ENCODE measurements around the gene GCKR.

GCKR gene, protein sequence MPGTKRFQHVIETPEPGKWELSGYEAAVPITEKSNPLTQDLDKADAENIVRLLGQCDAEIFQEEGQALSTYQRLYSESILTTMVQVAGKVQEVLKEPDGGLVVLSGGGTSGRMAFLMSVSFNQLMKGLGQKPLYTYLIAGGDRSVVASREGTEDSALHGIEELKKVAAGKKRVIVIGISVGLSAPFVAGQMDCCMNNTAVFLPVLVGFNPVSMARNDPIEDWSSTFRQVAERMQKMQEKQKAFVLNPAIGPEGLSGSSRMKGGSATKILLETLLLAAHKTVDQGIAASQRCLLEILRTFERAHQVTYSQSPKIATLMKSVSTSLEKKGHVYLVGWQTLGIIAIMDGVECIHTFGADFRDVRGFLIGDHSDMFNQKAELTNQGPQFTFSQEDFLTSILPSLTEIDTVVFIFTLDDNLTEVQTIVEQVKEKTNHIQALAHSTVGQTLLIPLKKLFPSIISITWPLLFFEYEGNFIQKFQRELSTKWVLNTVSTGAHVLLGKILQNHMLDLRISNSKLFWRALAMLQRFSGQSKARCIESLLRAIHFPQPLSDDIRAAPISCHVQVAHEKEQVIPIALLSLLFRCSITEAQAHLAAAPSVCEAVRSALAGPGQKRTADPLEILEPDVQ
- 0 to 0.15 (median 0.08) reads per million in 4 donors for total RNA-seq

DNA sequence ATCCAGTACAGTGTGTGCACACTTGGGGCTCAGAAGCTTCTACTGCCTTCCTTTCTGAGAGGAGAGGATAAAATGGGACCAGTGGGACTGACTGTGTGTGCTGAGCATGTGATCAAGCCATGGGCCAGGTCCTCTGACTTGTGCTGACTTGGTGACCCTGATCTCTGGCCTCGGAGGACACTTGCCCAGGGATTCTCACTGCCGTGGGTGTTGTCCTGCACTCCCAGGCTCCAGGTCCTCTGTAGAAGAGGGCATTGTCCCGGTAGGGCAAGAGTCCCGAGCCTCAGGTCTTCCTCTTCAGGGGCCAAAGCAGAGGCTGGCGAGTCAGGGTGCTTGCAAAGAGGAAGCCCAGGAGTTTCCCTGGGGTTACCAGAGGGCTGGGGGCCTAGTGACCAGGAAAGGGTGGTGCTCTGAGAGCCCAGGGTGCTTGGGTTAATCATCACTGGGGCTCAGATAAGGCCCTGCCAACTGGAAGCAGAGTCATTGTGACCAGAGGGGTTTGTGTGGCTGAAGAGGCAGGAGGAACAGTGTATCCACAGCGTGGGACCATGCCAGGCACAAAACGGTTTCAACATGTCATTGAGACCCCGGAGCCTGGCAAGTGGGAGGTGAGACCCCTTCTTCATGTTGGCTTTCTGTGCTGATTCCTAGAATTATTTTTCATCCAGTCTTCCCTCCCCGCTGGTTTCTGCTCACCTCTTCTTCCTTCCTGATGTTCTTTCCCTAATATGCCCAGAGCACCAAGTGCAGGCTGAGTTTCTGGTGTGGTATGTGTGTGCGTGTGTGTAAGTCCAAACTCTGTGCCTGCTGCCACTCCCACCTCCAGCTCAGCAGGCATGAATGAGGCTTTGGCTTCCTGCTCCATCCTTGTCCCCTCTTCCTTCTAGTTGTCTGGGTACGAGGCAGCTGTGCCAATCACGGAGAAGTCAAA, at the start of gene GCKR:
TSS of gene GCKR (plus strand) at position 483 of the 931 bp plus-strand sequence. CDS start at position 549, 66 bp downstream.
- DNase-seq: no peak

DNA sequence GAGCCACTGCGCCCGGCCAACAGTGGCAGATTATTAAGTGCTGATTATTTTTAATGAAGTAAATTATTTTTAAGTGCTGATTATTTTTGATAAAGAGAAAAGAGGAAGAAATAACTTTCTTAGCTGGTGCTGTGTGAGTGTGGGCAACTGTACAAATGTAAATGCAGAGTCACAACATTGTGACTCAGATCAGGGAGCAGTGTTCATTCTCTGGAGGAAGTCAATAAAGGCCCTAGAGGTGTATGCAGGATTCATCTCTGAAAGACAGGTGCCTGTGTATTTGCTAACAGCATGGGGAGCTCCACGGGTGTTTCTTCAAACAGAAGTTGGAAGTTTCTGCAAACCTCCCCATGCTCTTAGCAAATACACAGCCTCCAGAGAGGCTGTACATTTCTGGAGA, 48.3 kb upstream of the GCKR start:
- no peak for DNase-seq

DNA sequence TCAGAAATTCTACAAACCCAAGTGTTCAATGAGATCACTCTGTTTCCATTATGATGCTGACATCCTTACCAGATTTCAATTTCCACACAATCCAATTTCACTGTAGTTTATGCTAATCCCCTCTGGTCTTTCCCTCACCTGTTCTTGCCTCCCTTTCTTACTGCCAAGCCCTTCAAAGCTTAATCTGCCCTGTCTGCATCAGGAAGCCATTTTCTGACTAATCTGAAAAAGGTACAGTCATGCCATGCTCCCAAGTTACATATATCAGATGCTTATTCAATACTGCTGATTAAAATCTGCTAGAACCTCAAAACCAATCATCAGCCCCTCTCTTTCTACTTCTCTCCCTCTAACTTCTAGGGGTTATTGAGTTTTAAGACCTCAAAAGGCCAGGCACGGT, 45.5 kb upstream of the GCKR start:
- no peak for DNase-seq

DNA sequence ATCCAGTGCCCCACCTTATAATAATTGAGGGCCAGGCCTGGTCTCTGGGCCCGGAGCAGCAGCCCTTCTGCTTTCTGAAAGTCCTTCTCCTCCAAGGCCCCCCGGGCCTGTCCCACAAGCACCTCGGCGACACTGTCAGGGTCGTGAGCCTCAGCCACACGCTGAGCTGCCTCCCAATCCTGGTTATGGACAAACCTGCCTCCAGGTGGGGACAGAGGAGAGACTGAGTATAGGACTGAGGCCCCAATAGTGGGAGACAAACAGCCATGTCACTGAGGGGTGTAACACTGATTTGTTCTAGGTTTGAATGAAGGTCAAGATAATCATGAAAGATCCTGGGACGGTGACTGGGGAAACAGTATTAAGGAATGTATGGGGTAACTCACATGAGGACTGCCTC, 42.7 kb upstream of the GCKR start:
- no peak for DNase-seq

DNA sequence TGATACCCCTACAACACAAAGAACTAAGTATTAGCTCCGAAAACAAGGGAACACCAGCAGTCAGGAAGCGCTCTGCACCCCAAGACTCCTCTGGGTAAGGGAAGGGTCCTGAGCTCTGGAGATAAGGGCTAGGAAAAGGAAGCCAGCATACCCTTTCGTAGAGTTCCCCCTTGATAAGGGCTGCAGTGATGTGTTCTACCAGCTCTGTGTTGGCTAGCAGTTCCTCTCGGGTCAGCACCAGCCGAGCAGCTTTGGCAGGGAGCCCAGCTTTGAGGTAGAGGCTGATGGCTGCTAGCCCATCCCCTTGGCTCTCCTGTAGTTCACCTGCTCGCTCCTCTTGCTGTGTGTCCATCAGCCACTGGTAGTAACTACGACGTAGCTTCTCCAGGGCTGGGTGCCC, 35.5 kb upstream of the GCKR start:
- no peak for DNase-seq

DNA sequence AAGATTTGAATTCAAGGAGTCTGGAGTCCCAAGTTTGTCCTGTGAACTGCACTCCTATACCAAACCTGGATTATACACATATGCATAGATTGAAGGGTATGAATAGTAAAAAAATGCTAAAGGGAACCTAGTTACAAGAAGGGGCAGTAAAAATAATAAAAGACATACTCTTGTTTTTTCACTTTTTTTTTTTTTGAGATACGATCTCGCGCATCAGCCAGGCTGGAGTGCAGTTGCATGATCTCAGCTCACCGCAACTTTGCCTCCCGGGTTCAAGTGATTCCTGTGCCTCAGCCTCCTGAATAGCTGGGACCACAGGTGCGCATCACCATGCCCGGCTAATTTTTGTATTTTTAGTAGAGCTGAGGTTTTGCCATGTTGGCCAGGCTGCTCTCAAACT, 32.2 kb upstream of the GCKR start:
- no peak for DNase-seq

DNA sequence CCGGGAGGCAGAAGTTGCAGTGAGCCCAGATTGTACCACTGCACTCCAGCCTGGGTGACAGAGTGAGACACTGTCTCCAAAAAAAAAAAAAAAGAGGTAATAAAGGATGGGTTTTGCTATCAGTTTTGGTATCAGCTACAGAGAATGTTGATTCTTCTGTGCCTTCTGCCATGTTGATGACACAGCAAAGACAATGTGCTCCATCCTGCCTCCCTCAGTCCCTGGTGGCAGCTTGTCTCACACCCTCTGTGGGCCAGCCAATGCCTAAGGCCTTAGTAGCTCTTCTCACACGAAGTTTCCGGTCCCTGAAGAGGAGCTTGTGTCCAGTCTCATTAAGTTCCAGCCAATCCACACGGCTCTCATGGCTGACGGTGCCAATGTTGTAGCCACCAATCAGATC, 24.7 kb upstream of the GCKR start:
- no peak for DNase-seq

DNA sequence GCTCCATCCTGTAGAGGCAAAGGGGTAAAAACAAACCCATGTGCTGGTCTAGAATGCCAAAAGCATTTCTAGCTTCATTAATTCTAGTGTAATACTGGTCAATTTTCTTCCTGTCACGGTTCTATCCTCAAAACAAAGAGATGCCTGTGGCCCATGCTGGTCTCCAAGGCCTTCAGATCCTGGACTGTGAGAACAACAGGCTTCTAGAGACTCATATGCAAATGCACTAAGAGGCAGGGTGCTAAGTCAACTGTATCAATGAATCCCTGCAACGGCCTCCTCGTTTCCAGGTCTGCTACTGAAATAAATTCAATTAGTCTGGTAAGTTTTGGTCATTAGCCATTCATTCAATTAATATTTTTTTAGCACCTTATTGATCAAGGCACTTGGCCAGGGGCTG, 11.1 kb upstream of the GCKR start:
- no peak for DNase-seq

DNA sequence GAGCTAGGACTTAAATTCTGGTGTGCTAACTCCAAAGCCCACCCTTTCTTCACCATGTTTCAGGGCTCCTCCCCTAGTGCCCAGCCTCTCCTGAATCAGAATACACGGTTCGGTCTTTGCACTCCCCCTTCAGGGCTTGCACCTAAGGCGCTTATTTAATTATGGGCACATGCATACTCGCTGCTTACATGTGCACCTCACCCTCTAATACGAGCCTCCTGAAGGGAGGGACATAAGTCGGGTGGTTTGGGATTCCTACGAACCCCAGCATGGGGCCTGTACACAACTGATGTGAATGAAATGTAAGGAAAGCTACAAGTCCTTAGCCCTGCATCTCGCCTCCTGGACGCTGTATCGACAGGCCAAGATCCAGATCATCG, 7.5 kb upstream of the GCKR start:
- no peak for DNase-seq

DNA sequence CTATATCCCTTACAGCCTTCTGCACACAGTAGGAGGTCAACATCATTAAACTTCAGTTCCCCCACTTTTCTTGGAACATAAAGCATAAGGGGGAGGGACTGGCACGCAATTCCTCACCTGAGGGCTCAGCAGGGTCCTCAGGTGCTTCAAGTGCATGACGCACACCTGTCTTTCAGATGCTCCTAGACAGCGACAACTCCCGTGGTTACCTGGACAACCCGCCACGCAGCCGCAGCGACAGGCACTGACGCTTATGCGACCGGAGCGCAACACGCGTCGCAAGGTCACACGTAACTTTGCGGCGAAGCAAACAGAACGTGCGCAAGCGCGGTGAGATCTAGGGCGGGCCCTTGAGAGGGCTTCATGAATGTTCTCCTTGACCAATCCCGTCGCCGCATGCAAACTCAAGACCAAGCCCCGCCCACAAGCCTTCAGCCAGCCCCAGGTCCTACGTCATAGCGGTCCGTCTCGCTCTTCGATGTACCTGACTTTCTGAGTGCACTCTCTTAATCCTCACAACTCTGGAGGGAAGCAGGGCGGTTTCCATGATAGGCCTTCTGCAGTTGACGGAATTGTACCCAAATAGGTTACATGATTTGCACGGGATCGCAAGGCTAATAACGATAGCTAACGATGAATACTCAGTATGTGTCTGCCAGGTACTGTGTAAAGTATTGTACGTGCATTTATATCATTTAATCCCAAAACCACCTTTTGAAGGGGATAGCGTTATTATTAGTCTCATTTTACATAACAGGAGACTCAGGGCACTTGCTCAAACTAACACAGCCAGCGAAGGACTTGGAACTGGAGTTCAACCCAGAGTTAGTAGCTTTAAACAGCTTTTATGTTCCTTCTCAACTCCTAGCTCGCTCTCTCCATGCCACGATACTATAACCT, 6.9 kb upstream of the GCKR start, which contains the start of gene IFT172:
TSS of gene IFT172 (minus strand) at position 246 of the 900 bp plus-strand sequence. CDS start at position 156, 90 bp downstream.
- DNase-seq: peak; percentile 98 to 100 (median 99)

DNA sequence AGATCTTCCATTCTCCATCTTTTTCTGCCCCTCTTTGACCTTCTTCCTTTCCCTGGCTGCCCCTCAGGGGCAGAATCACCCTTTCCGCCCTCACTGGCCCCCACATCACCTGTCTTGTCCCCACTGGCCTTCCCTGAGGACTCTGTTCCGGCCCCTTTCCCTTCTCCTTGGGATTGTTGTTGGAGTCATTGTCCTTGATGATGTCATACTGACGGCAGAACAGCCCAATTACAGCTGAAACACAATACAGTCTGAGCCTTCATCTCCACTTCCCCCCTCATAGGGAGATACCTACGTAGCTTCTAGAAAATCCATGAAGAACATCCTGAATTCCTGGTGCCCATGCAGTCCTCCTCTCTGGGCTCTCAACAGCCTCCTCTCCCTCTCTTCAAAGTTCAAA, 4.1 kb upstream of the GCKR start:
- DNase-seq: no peak

DNA sequence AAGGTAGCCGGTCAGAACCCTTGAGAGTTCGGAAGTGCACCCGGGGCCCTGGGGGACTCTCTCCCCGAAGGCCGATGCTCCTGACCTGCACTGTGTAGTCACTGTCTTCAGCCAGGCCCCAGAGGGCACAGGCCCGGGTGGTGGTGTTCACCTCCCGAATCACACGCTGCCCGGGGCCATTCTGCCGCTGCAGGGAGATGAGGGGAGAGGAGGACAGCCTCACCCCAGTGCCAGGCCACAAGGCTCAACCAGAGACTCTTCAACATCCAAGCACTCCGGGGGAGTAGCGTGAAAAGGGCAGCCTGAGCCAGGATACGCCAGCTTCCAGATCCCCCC, 2.7 kb upstream of the GCKR start:
- no peak for DNase-seq

DNA sequence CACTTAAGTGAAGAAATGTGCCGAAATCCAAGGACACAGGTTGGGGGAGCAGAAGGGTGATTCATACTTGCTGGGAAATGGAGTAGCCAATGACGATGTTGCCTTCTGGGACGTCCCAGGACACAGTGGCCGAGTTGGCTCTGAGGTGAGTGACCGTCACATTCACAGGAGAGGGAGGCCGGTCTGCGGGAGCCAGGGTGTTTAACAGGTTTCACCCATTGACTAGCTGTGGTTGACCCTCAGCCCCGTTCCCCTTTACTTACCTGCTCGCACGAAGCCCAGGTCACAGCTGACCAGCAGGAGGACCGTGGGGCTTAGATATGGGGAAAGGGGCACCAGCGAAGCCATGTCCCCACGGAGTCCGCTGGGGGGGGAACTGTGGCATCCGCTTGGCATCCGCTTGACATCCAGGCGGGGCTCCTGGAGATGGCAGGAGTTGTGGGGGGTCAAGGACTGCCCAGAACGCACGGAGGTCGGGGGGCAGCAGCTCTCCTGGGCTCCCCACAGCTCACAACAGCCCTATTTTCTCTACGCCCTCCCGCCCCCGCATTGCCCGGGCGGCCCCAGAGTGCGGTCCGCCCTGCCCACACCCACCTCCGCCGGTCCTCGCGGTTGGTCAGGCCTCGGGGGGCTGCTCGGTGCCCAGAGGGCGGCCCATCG, 2.2 kb upstream of the GCKR start:
- DNase-seq: no peak

DNA sequence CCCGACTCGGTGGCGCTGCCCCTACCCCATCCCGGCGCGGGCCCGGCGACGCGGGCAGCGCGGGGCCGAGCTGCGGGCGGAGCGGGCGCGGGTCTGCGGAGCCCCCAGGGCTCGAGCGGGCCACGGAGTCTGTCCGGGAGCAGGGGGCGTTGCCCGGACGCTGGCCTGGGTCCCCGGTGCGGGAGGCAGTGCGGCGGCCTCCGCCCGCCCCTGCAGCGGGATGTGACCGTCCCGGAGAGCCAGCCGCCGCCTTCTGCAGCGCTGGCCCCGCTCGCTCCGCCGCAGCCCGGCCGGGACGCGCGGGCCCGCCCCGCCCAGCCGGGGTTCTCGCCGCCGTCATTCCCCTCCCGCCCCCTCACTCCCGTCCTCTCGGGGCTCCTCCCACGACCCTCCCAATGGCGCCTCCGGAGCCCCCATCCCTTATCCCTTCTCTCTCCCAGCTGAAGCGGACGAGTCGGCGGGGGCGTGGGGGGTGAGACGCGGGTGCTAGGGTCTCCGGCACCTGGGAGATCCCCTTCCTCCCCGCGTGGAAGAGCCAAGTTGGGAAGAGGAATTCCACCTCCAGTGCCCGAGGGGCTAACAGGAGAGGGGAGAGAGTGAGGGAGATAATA, 1.6 kb upstream of the GCKR start, which contains the start of gene FNDC4:
TSS of gene FNDC4 (minus strand) at position 257 of the 611 bp plus-strand sequence. CDS start 521 bp downstream, outside the sequence.
- peak in 2 of 5 donors; percentile 4 to 29 for DNase-seq

DNA sequence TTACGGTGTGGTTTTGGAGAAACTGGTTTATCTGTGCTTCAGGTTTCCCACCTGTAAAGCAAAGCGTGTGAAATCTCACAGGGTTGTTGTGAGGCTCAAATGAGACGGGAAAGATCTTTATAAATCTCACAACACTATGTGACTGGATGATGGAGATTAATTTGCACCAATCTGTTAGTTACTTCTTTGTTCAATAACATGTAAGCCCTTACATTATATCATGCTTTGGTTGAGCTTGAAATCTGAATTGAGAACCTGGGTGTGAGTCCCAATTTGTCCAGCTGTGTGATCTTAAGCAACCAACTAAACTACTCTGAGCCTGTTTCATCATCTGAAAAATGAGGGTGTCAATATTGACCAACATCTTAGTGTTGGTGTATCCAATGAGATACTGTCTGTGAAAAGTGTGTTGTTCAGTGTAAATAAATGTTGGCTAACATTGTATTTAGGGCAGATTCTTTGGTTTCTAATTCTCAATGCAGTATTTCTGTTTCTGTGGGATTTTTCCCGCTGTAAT, 741 bp upstream of the GCKR start:
- DNase-seq: no peak

DNA sequence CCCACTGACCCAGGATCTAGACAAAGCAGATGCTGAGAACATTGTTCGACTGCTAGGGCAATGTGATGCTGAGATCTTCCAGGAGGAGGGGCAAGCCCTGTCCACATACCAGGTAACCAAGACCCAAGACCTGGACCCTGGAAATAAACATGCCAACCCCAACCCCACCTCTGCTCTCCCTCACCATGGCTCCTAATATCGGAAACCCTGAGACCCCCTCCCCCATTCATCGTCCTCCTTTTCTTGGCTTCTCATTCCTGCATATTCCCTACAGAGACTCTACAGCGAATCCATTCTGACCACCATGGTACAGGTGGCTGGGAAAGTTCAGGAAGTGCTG, 619 bp downstream of the GCKR start:
- no peak for DNase-seq

DNA sequence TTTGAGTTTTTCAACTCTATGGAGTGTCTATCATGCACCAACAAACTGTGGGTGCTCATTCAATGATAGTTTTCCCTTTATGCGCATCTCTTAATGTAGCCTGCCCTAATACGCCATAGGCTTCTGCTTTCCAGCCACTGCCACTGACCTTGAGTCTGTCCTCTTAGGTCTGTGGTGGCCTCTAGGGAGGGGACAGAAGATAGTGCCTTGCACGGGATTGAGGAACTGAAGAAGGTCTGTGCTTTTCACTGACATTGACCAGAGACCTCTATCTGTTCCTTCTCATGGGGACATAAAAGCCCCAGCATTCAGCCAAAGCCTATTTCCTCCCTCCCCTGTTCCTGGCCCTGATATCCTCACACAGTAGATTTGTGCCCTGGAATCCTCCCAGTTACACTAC, 2.3 kb downstream of the GCKR start:
- DNase-seq: no peak

DNA sequence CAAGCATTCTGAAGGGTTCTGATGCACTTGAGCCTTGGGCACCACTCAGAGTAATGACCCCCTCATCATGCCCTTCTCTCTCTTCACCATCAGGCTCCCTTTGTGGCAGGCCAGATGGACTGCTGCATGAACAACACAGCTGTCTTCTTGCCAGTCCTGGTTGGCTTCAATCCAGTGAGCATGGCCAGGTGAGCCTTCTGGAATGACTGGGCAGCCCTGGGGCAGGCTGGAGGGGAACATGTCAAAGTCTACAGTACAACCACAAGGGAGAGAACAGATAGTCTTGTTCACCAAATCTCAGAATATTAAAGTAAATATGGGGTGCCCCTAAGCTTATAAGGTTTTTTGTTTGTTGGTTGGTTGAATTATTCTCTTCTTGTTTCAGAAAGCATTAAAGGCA, 4.4 kb downstream of the GCKR start:
- no peak for DNase-seq

DNA sequence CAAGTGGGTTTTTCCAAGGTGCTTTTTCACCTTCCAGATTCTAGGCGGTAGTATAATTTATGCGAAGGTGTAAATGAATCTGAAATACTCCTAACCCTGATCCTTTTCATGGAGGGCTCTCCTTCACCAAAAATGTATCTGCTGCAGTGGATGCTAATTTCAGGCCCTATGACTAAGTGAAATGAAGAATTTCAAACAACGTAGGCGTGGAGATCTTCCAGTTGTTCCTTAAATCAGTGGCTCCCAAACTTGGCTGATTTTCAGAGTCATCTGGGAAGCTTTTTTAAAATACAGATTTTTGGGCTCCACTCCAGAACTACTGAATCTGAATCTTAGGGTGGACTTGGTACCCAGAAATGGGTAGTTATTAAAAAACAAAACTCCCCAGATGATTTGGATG, 5.5 kb downstream of the GCKR start:
- DNase-seq: no peak

DNA sequence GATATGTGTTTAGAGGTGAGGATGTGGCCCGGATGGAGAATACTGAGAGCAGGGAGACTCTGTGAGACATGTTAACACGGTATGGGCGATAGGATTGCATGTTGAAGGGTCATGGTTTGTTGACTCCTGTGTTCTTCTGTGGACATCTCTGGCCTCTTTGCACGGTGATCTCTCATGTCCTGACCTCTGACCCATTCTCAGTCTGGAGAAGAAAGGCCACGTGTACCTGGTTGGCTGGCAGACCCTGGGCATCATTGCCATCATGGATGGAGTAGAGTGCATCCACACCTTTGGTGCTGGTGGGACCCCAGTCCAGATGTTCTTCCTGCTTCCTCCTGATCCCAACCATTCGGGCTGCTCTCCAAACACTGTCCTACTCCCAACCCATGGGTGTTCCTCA, 9.9 kb downstream of the GCKR start:
- DNase-seq: no peak

DNA sequence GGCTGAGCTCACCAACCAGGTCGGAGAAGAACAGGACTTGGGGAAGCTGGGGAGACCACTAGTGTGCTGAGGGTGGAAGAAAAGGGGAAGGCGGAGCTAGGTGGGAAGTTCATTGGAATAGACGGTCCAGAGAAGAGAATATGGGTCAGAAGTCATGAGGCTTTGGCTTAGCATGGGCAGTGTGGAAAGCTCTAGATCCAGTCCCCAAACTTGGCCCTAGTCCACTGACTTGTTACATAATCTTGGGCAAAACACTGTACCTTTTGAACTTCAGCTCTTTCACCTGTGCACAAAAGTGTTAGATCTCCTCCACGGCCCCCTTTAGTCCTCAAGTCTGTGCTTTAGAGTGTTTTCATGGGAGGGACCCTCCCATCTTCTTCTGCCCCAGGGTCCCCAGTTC, 10.7 kb downstream of the GCKR start:
- no peak for DNase-seq
